Panc1 (cell line): Measurements from ENCODE around the gene ST8SIA5.

ENCODE experiments used
- CTCF ChIP-seq: fragments of 450-650 bp; IDR thresholded peaks from 2 replicates; pipeline ENCODE4 v1.5.1; 2017; ENCODE audit warnings: mild to moderate bottlenecking
- POLR2AphosphoS5 ChIP-seq: IDR thresholded peaks from 2 replicates; pipeline ENCODE4 v1.6.1; 2012; ENCODE audit warnings: mild to moderate bottlenecking, low read depth, low read length, moderate library complexity
- REST ChIP-seq, 2 experiments: IDR thresholded peaks; 2 replicates each; pipeline ENCODE4 v1.6.1; 2011 to 2012; ENCODE audit warnings: low read depth in 2 of 2, control low read depth in 1 of 2, low read length in 1 of 2, mild to moderate bottlenecking in 1 of 2, moderate library complexity in 1 of 2; ENCODE audit not compliant: insufficient read depth in 1 of 2
- SIN3A ChIP-seq: IDR thresholded peaks from 2 replicates; pipeline ENCODE4 v1.6.1; 2012; ENCODE audit warnings: low read depth, mild to moderate bottlenecking, low read length, moderate library complexity, borderline replicate concordance; ENCODE audit not compliant: insufficient read depth
- TCF7L2 ChIP-seq: IDR thresholded peaks from 2 replicates; pipeline ENCODE4 v1.6.1; 2011; ENCODE audit warnings: mild to moderate bottlenecking, low read depth, low read length, inconsistent platforms

- no peak for TF ChIP-seq CTCF
- TF ChIP-seq SIN3A = no peak
- TF ChIP-seq POLR2AphosphoS5 = no peak
- TF ChIP-seq REST (IDR thresholded peaks at IDR 0.05; ENCODE audit: insufficient read depth in 1 of 2, low read depth in 2 of 2, low read length in 1 of 2) = no peak
- TF ChIP-seq TCF7L2 = no peak
Observed at GRCh38 chr18:46632401-46633071, 124.3 kb downstream of the ST8SIA5 start.
